Activated CD4-positive, alpha-beta T cell treated with anti-CD3 and anti-CD28 coated beads, Interleukin-2, amount 50 U/mL, for 24 hours (primary cell): ENCODE data around the gene TSPAN2.

Source experiments
- DNase-seq, 2 donors: peaks; one replicate each; pipeline ENCODE4 v3.0.0-alpha.2; 2020; ENCODE audit warnings: low read depth in 1 of 2, low spot score in 1 of 2

TSPAN2 gene

GRCh38 chr1:115076384-115076915, 12.9 kb downstream of the TSPAN2 start:
- no peak for DNase-seq

- DNase-seq: no peak
Measured at GRCh38 chr1:115074839-115075534, 14.3 kb downstream of the TSPAN2 start.

- DNase-seq: no peak
Measured at GRCh38 chr1:115073298-115074087, 15.8 kb downstream of the TSPAN2 start.

GRCh38 chr1:115071012-115071664, 18.2 kb downstream of the TSPAN2 start:
- no peak for DNase-seq

GRCh38 chr1:115069659-115070308, 19.5 kb downstream of the TSPAN2 start:
- DNase-seq: no peak

GRCh38 chr1:115068826-115069585, 20.3 kb downstream of the TSPAN2 start:
- DNase-seq: no peak

- DNase-seq: no peak
Measured at GRCh38 chr1:115067161-115067859, 22.0 kb downstream of the TSPAN2 start.

GRCh38 chr1:115065021-115065420, 24.3 kb downstream of the TSPAN2 start:
- DNase-seq: no peak

GRCh38 chr1:115064461-115064860, 24.8 kb downstream of the TSPAN2 start:
- no peak for DNase-seq

GRCh38 chr1:115063228-115063901, 25.9 kb downstream of the TSPAN2 start:
- peak in 1 of 2 donors; percentile 24 for DNase-seq

- peak; percentile 58 to 79 for DNase-seq
Measured at GRCh38 chr1:115062542-115063004, 26.7 kb downstream of the TSPAN2 start.

GRCh38 chr1:115060501-115060900, 28.8 kb downstream of the TSPAN2 start:
- no peak for DNase-seq

- DNase-seq: no peak
Measured at GRCh38 chr1:115059316-115059715, 30.0 kb downstream of the TSPAN2 start.

- no peak for DNase-seq
Measured at GRCh38 chr1:115057661-115058254, 31.5 kb downstream of the TSPAN2 start.

- DNase-seq: no peak
Measured at GRCh38 chr1:115056395-115056798, 32.9 kb downstream of the TSPAN2 start.

- peak in 1 of 2 donors; percentile 54 for DNase-seq
Measured at GRCh38 chr1:115052454-115053083, 36.7 kb downstream of the TSPAN2 start.

- no peak for DNase-seq
Measured at GRCh38 chr1:115051850-115052249, 37.5 kb downstream of the TSPAN2 start.

- DNase-seq: no peak
Measured at GRCh38 chr1:115046751-115047150, 42.6 kb downstream of the TSPAN2 start.
